Lung (tissue), 13 donors: ENCODE data around the gene EPN2. TPM values are rescaled to one million over a fixed set of nuclear protein-coding genes. Genes with fewer than 3 reads are reported as not detected.

ENCODE experiments used
- ATAC-seq: fragments of 200-7000 bp; cut with Tn5 transposase; one replicate; pipeline ENCODE4 v1.9.1; 2020; ENCODE audit warnings: moderate number of reproducible peaks; ENCODE audit not compliant: insufficient read depth, low FRiP score
- DNase-seq, 3 donors: peaks; one replicate each; pipeline ENCODE4 v3.0.0-alpha.2; 2013 to 2017
- H3K27ac ChIP-seq, 2 donors: one replicate each; pipeline ENCODE4 v1.5.1; 2013; ENCODE audit warnings: mild to moderate bottlenecking in 2 of 2, moderate library complexity in 2 of 2, control low read depth in 1 of 2, inconsistent platforms in 1 of 2, low read depth in 1 of 2, low read length in 1 of 2
- H3K27me3 ChIP-seq, 3 donors: one replicate each; pipeline ENCODE4 v1.5.1; 2013; ENCODE audit warnings: low read length in 2 of 3; ENCODE audit not compliant: control insufficient read depth in 3 of 3, insufficient read depth in 3 of 3
- H3K36me3 ChIP-seq, 4 donors: one replicate each; pipeline ENCODE4 v1.5.1; 2013; ENCODE audit warnings: low read length in 4 of 4, mild to moderate bottlenecking in 1 of 4, moderate library complexity in 1 of 4; ENCODE audit not compliant: control insufficient read depth in 4 of 4, insufficient read depth in 4 of 4
- H3K4me1 ChIP-seq, 5 donors: one replicate each; pipeline ENCODE4 v1.5.1; 2013; ENCODE audit warnings: low read length in 5 of 5, mild to moderate bottlenecking in 2 of 5, moderate library complexity in 1 of 5; ENCODE audit not compliant: control insufficient read depth in 5 of 5, insufficient read depth in 5 of 5
- H3K4me3 ChIP-seq: one replicate; pipeline ENCODE4 v1.5.1; 2013; ENCODE audit warnings: mild to moderate bottlenecking, control low read depth, moderate library complexity
- H3K9ac ChIP-seq, 2 donors: one replicate each; pipeline ENCODE4 v1.5.1; 2013; ENCODE audit warnings: low read length in 2 of 2, control low read depth in 1 of 2; ENCODE audit not compliant: insufficient read depth in 1 of 2
- H3K9me3 ChIP-seq, 4 donors: one replicate each; pipeline ENCODE4 v1.5.1; 2013; ENCODE audit warnings: low read length in 3 of 4, mild to moderate bottlenecking in 1 of 4, moderate library complexity in 1 of 4; ENCODE audit not compliant: control insufficient read depth in 4 of 4, insufficient read depth in 3 of 4
- CTCF ChIP-seq: IDR thresholded peaks from 2 replicates; pipeline ENCODE4 v1.5.1; 2012; ENCODE audit warnings: mild to moderate bottlenecking; ENCODE audit errors: control extremely low read depth, extremely low read depth
- WGBS, 2 donors: extraction: QIAGEN DNeasy Blood & Tissue Kit; methylation state at CpG; one replicate each; pipeline ENCODE4 v1.1.7; 2013; 5-methylcytosine and 5-hydroxymethylcytosine counted together
- polyA plus RNA-seq, 2 donors: library from polyadenylated mRNA; stranded (reverse); fragments of 200-250 nt; gene quantifications; one replicate each; pipeline ENCODE4 v1.2.1, GENCODE V29; 2013
- small RNA-seq: library from RNA; depleted of rRNA; stranded (forward); fragments of <200 nt; gene quantifications from one replicate; pipeline ENCODE3, GENCODE V24; 2014; ENCODE audit warnings: low replicate concordance
- total RNA-seq, 2 donors: library from RNA; depleted of rRNA in 1 of 2; stranded (reverse); fragments of >200 nt in 1 of 2; gene quantifications; one replicate each; pipeline ENCODE4 v1.2.1, GENCODE V29; 2014 to 2021
- donor health status: control.
- donor health status: control.
- donor health status: Bipolar disorder and iron deficiency.
- donor health status: healthy.
- donor health status: DM: yes; HTN: yes; CAD: no.

Gene EPN2
- total and polyA plus RNA-seq, 4 donors, result 16.7 to 73.7 (median 37.4) TPM

- H3K27me3 ChIP-seq, result no peaks in the 10 kb centered on the region
- H3K9me3 ChIP-seq, result peaks cover 0 to 2% (median 0%) of the 10 kb centered on the region in 4 donors
- H3K9ac ChIP-seq, result peak overlapping the region in 1 of 2 donors; percentile 10
- no peak for DNase-seq
- 84 to 94% methylated on average over 6 of the region's 6 CpGs for WGBS, 2 donors
- H3K36me3 ChIP-seq, result peaks cover 3 to 59% (median 50%) of the 10 kb centered on the region in 4 donors
- peak overlapping the region; percentile 34 to 45 for H3K27ac ChIP-seq
- no peak for TF ChIP-seq CTCF
- no peak for ATAC-seq
- no peak overlapping the region for H3K4me3 ChIP-seq
- H3K4me1 ChIP-seq, result peaks cover 0 to 76% (median 43%) of the 10 kb centered on the region in 5 donors
Observed at GRCh38 chr17:19383681-19384470, 146.7 kb downstream of the EPN2 start.

GRCh38 chr17:19384723-19385391, 147.7 kb downstream of the EPN2 start:
- Histone ChIP-seq H3K9ac (no peak overlapping the region), H3K4me3 (no peak overlapping the region), H3K27ac (peak overlapping the region; percentile 51 to 69), H3K27me3 (no peaks in the 10 kb centered on the region), H3K36me3 (peaks cover 3 to 51% (median 44%) of the 10 kb centered on the region in 4 donors), H3K4me1 (peaks cover 0 to 76% (median 48%) of the 10 kb centered on the region in 5 donors), H3K9me3 (peaks cover 0 to 2% (median 0%) of the 10 kb centered on the region in 4 donors)
- no peak for TF ChIP-seq CTCF
- WGBS, 2 donors, result 31 to 53% methylated on average over 16 of the region's 16 CpGs
- ATAC-seq (peak; percentile 45), DNase-seq (peak; percentile 98 to 99 (median 99))

GRCh38 chr17:19385521-19385983, 148.4 kb downstream of the EPN2 start:
- Histone ChIP-seq H3K9ac (peak overlapping the region in 1 of 2 donors; percentile 36), H3K4me1 (peaks cover 0 to 79% (median 49%) of the 10 kb centered on the region in 5 donors), H3K4me3 (no peak overlapping the region), H3K27me3 (no peaks in the 10 kb centered on the region), H3K27ac (peak overlapping the region; percentile 51 to 69), H3K36me3 (peaks cover 3 to 47% (median 37%) of the 10 kb centered on the region in 4 donors), H3K9me3 (peaks cover 0 to 2% (median 0%) of the 10 kb centered on the region in 4 donors)
- ATAC-seq (no peak), DNase-seq (no peak)
- no peak for TF ChIP-seq CTCF
- WGBS, 2 donors, result 78 to 83% methylated on average over 9 of the region's 9 CpGs

Small RNA genes lying within 50 kb of the gene (small RNA-seq; reads per million reads assigned to genes)
- gene MIR1180, result 10.9 reads per million, percentile 96 among the genes with 10 or more reads in this experiment

Other genes with a start within 250 kb of the EPN2 start
- gene FAM83G, start 232.6 kb upstream of the EPN2 start, total RNA-seq, result 10 to 100 TPM in 1 of 2 donors, 1 to 10 TPM in 1; 2.2 to 11.9 TPM
- 1 to 10 TPM; 7.0 to 8.1 TPM for gene FAM83G, start 232.6 kb upstream of the EPN2 start, polyA plus RNA-seq
- gene GRAP, start 190.4 kb upstream of the EPN2 start, total RNA-seq, result 10 to 100 TPM in 1 of 2 donors, 1 to 10 TPM in 1; 6.7 to 11.1 TPM
- 10 to 100 TPM in 1 of 2 donors, 1 to 10 TPM in 1; 8.6 to 14.3 TPM for gene GRAP, start 190.4 kb upstream of the EPN2 start, polyA plus RNA-seq
- 1 to 10 TPM; 3.9 to 8.1 TPM for gene GRAPL, start 109.8 kb upstream of the EPN2 start, total RNA-seq
- 1 to 10 TPM; 4.3 to 6.1 TPM for gene GRAPL, start 109.8 kb upstream of the EPN2 start, polyA plus RNA-seq
- 10 to 100 TPM; 23.7 to 47.9 TPM for gene B9D1, start 125.4 kb downstream of the EPN2 start, total RNA-seq
- 10 to 100 TPM; 23.5 to 28.3 TPM for gene B9D1, start 125.4 kb downstream of the EPN2 start, polyA plus RNA-seq
- gene MAPK7, start 141.1 kb downstream of the EPN2 start, total RNA-seq, result 10 to 100 TPM; 21.6 to 45.7 TPM
- 10 to 100 TPM; 13.7 to 23.9 TPM for gene MAPK7, start 141.1 kb downstream of the EPN2 start, polyA plus RNA-seq
- gene MFAP4, start 149.8 kb downstream of the EPN2 start, total RNA-seq, result 100 to 1,000 TPM; 108 to 156 TPM
- 10 to 100 TPM; 45.7 to 76.4 TPM for gene MFAP4, start 149.8 kb downstream of the EPN2 start, polyA plus RNA-seq
- 1 to 10 TPM; 2.4 to 6.9 TPM for gene RNF112, start 173.9 kb downstream of the EPN2 start, total RNA-seq
- 1 to 10 TPM; 3.0 to 3.6 TPM for gene RNF112, start 173.9 kb downstream of the EPN2 start, polyA plus RNA-seq